Stimulated activated CD4-positive, alpha-beta T cell treated with anti-CD3 and anti-CD28 coated beads, Interleukin-2, amount 100 ng/mL, for 4 hours (primary cell): Measurements from ENCODE around the gene LIMS1.
"Not testable (repeated sequence)": the region's sequence is repeated elsewhere in the genome, so short reads cannot be mapped to it uniquely, and the experiment has no call there.

Experiments
- DNase-seq: peaks from one replicate; pipeline ENCODE4 v3.0.0-alpha.2; 2020; ENCODE audit warnings: low read depth

LIMS1 gene

GRCh38 chr2:108664089-108664488 is 129.8 kb downstream of the LIMS1 start:
- DNase-seq: not testable (repeated sequence)

- DNase-seq: not testable (repeated sequence)
These were observed 130.7 kb downstream of the LIMS1 start for GRCh38 chr2:108664979-108665378.

- not testable (repeated sequence) for DNase-seq
These were observed 131.7 kb downstream of the LIMS1 start for GRCh38 chr2:108665975-108666374.

GRCh38 chr2:108667140-108667539 is 132.9 kb downstream of the LIMS1 start:
- not testable (repeated sequence) for DNase-seq

- DNase-seq: not testable (repeated sequence)
These were observed 136.0 kb downstream of the LIMS1 start for GRCh38 chr2:108670282-108670681.

GRCh38 chr2:108672200-108672805 is 138.0 kb downstream of the LIMS1 start:
- DNase-seq: not testable (repeated sequence)

- not testable (repeated sequence) for DNase-seq
These were observed 142.3 kb downstream of the LIMS1 start for GRCh38 chr2:108676522-108676921.

GRCh38 chr2:108677239-108677744 is 143.0 kb downstream of the LIMS1 start:
- not testable (repeated sequence) for DNase-seq

GRCh38 chr2:108678198-108678651 is 144.0 kb downstream of the LIMS1 start:
- DNase-seq: not testable (repeated sequence)

- not testable (repeated sequence) for DNase-seq
These were observed 146.5 kb downstream of the LIMS1 start for GRCh38 chr2:108680805-108681204.

- DNase-seq: not testable (repeated sequence)
These were observed 154.8 kb downstream of the LIMS1 start for GRCh38 chr2:108688818-108689756.

GRCh38 chr2:108690001-108690400 is 155.7 kb downstream of the LIMS1 start:
- DNase-seq: not testable (repeated sequence)

- no peak for DNase-seq
These were observed 157.2 kb downstream of the LIMS1 start for GRCh38 chr2:108691447-108691846.

GRCh38 chr2:108701208-108701607 is 166.9 kb downstream of the LIMS1 start:
- no peak for DNase-seq

GRCh38 chr2:108701806-108702205 is 167.5 kb downstream of the LIMS1 start:
- no peak for DNase-seq

- no peak for DNase-seq
These were observed 170.6 kb downstream of the LIMS1 start for GRCh38 chr2:108704871-108705270.

GRCh38 chr2:108707300-108707699 is 173.0 kb downstream of the LIMS1 start:
- no peak for DNase-seq

GRCh38 chr2:108716971-108717370 is 182.7 kb downstream of the LIMS1 start:
- DNase-seq: not testable (repeated sequence)

- DNase-seq: peak; percentile 91
These were observed 185.1 kb downstream of the LIMS1 start, which contains the start of gene RANBP2 for GRCh38 chr2:108719149-108720044. RANBP2 (plus strand) TSS chr2:108719482; CDS start chr2:108719607, 125 bp downstream.

GRCh38 chr2:108726048-108726447 is 191.8 kb downstream of the LIMS1 start:
- DNase-seq: not testable (repeated sequence)

- not testable (repeated sequence) for DNase-seq
These were observed 200.4 kb downstream of the LIMS1 start for GRCh38 chr2:108734656-108735055.
